HCT116 (cell line): ENCODE measurements around the gene FGF10. TPM values are rescaled to one million over a fixed set of nuclear protein-coding genes. Genes with fewer than 3 reads are reported as not detected.

ENCODE experiments used
- ATAC-seq: fragments of 200-7000 bp; cut with Tn5 transposase; 2 replicates; pipeline ENCODE4 v1.9.1; 2020; ENCODE audit warnings: mild to moderate bottlenecking, moderate library complexity
- BruUV-seq: library from RNA; stranded (reverse); fragments of 400-500 nt; replicated peaks from 2 replicates; lab custom pipeline; 2021; lab: Mats Ljungman, UMichigan
- CTCF ChIA-PET: fragments of 300-600 bp; sonication (Branson Sonifier 250); formaldehyde crosslinking; loops from one replicate; lab custom pipeline; 2021; ENCODE audit warnings: antibody characterized with exemption; lab: Charles Lee
- POLR2A ChIA-PET: fragments of 300-600, 350-600 bp; sonication (Branson Sonifier 250); formaldehyde crosslinking; loops from one replicate; lab custom pipeline; 2021; ENCODE audit warnings: antibody characterized with exemption; lab: Charles Lee
- RAD21 ChIA-PET, 2 experiments: fragments of 300-600 bp; sonication (Branson Sonifier 250); formaldehyde crosslinking; loops; one replicate each; lab custom pipeline; 2023; ENCODE audit warnings: low total read pairs in 2 of 2; ENCODE audit not compliant: uncharacterized antibody in 2 of 2, unreplicated experiment in 2 of 2, low non-redundant PET in 1 of 2; lab: Charles Lee
- DNase-seq: peaks from one replicate; pipeline ENCODE4 v3.0.0-alpha.2; 2010; ENCODE audit warnings: low read depth, low spot score
- H2AFZ ChIP-seq: fragments of 200-600 bp; shearing (Covaris generic), sonication (generic); 2 replicates; pipeline ENCODE4 v1.6.1; 2017; ENCODE audit warnings: low read depth, mixed run types, mixed read lengths, antibody characterized with exemption, low read length; ENCODE audit not compliant: poor library complexity, severe bottlenecking
- H3K27ac ChIP-seq: 2 replicates; pipeline ENCODE4 v1.5.1; 2012; ENCODE audit warnings: low read depth, low read length
- H3K27me3 ChIP-seq: fragments of 200-600 bp; sonication (generic); 2 replicates; pipeline ENCODE4 v1.6.1; 2016; ENCODE audit warnings: mixed run types, low read length, mixed read lengths; ENCODE audit not compliant: insufficient read depth
- H3K36me3 ChIP-seq, 2 experiments: fragments of 200-500 bp in 1 of 2; fragments of 200-600 bp in 1 of 2; sonication (Bioruptor generic) in 1 of 2; sonication (generic) in 1 of 2; 2 replicates each; pipeline versions ENCODE4 v1.5.1 to v1.6.1; 2014 to 2016; ENCODE audit warnings: low read length in 2 of 2, inconsistent platforms in 1 of 2, mixed read lengths in 1 of 2, mixed run types in 1 of 2; ENCODE audit not compliant: insufficient read depth in 2 of 2, control insufficient read depth in 1 of 2
- H3K4me1 ChIP-seq, 2 experiments: fragments of 200-600 bp in 1 of 2; sonication (generic) in 1 of 2; 2 replicates each; pipeline versions ENCODE4 v1.5.1 to v1.6.1; 2012 to 2017; ENCODE audit warnings: low read length in 2 of 2, inconsistent platforms in 1 of 2, mild to moderate bottlenecking in 1 of 2, mixed read lengths in 1 of 2, mixed run types in 1 of 2, moderate library complexity in 1 of 2; ENCODE audit not compliant: insufficient read depth in 2 of 2, control insufficient read depth in 1 of 2
- H3K4me2 ChIP-seq: fragments of 200-600 bp; sonication (generic); 2 replicates; pipeline ENCODE4 v1.6.1; 2017; ENCODE audit warnings: mixed run types, low read length, mixed read lengths
- H3K4me3 ChIP-seq, 2 experiments: fragments of 200-600 bp in 1 of 2; sonication (generic) in 1 of 2; replicated peaks in 1 of 2; 2 replicates each; pipeline ENCODE4 v1.5.1; 2011 to 2016; ENCODE audit warnings: low read length in 2 of 2, control low read depth in 1 of 2, low read depth in 1 of 2, mild to moderate bottlenecking in 1 of 2, mixed read lengths in 1 of 2, mixed run types in 1 of 2
- H3K79me2 ChIP-seq: fragments of 200-600 bp; sonication (generic); 2 replicates; pipeline ENCODE4 v1.6.1; 2017; ENCODE audit warnings: mild to moderate bottlenecking, mixed run types, low read length, moderate library complexity, mixed read lengths; ENCODE audit not compliant: insufficient read depth
- H3K9ac ChIP-seq: fragments of 200-600 bp; sonication (generic); 2 replicates; pipeline ENCODE4 v1.6.1; 2016; ENCODE audit warnings: low read length, mixed read lengths
- H3K9me2 ChIP-seq: fragments of 200-600 bp; sonication (generic), shearing (Covaris generic); 2 replicates; pipeline ENCODE4 v1.6.1; 2017; ENCODE audit warnings: mixed run types, mild to moderate bottlenecking, moderate library complexity; ENCODE audit not compliant: insufficient read depth
- H3K9me3 ChIP-seq, 2 experiments: fragments of 200-500 bp in 1 of 2; fragments of 200-600 bp in 1 of 2; sonication (Bioruptor generic) in 1 of 2; sonication (generic) in 1 of 2; 2 replicates each; pipeline ENCODE4 v1.6.1; 2014 to 2017; ENCODE audit warnings: low read length in 2 of 2, mixed read lengths in 2 of 2, inconsistent platforms in 1 of 2, low read depth in 1 of 2, mild to moderate bottlenecking in 1 of 2, mixed run types in 1 of 2, moderate library complexity in 1 of 2; ENCODE audit not compliant: control insufficient read depth in 1 of 2, insufficient read depth in 1 of 2
- H4K20me1 ChIP-seq: fragments of 200-600 bp; sonication (generic), shearing (Covaris generic); 2 replicates; pipeline ENCODE4 v1.6.1; 2017; ENCODE audit warnings: mixed run types, mild to moderate bottlenecking, moderate library complexity; ENCODE audit not compliant: insufficient read depth
- ATF3 ChIP-seq: IDR thresholded peaks from 2 replicates; pipeline ENCODE4 v1.6.1; 2012
- EGR1 ChIP-seq: IDR thresholded peaks from 2 replicates; pipeline ENCODE4 v1.6.1; 2012; ENCODE audit warnings: low read depth
- ELF1 ChIP-seq: IDR thresholded peaks from 2 replicates; pipeline ENCODE4 v1.6.1; 2012; ENCODE audit warnings: low read depth, borderline replicate concordance
- FOSL1 ChIP-seq: IDR thresholded peaks from 2 replicates; pipeline ENCODE4 v1.6.1; 2012; ENCODE audit warnings: low read depth
- POLR2A ChIP-seq: IDR thresholded peaks from 2 replicates; pipeline ENCODE4 v1.7.0; 2011; ENCODE audit warnings: borderline replicate concordance; ENCODE audit not compliant: insufficient read depth, insufficient read length; ENCODE audit errors: extremely low read depth
- POLR2AphosphoS5 ChIP-seq: IDR thresholded peaks from 2 replicates; pipeline ENCODE4 v1.6.1; 2011; ENCODE audit warnings: mild to moderate bottlenecking, low read depth, low read length, moderate library complexity
- ZBTB33 ChIP-seq: IDR thresholded peaks from 2 replicates; pipeline ENCODE4 v1.6.1; 2011; ENCODE audit warnings: mild to moderate bottlenecking, low read length, moderate library complexity; ENCODE audit not compliant: insufficient replicate concordance; ENCODE audit errors: extremely low read depth
- ZNF274 ChIP-seq: fragments of 200-500 bp; sonication (Bioruptor generic); IDR thresholded peaks from 2 replicates; pipeline ENCODE4 v1.6.1; 2014; ENCODE audit warnings: mild to moderate bottlenecking, low read depth, low read length, inconsistent platforms
- intact Hi-C: fragments of 100-400 bp; cut with micrococcal nuclease; formaldehyde crosslinking; loops from 2 replicates; pipeline ENCODE4 v1.10.0; 2022
- total RNA-seq: library from RNA; stranded (reverse); gene quantifications from one replicate; pipeline ENCODE4 v1.2.1, GENCODE V29; 2021; ENCODE audit not compliant: unreplicated experiment
- TF ChIP-seq, protein P1 (sequence below): IDR thresholded peaks from 2 replicates; pipeline ENCODE4 v1.6.1; 2012; ENCODE audit warnings: low read depth

Gene FGF10
- total RNA-seq, 1 experiment from 2014 or later, result not detected

GRCh38 chr5:44360919-44361318 is 28.3 kb downstream of the FGF10 start:
- ChIA-PET RAD21 (no interaction called here), POLR2A (no interaction called here), CTCF (no interaction called here)
- H3K4me1 ChIP-seq, result no peaks in the 10 kb centered on the region
- ATAC-seq, result no peak
- no peaks in the 10 kb centered on the region for H3K36me3 ChIP-seq
- no peak for DNase-seq
- H2AFZ ChIP-seq, result no peak overlapping the region
- H3K9me3 ChIP-seq, result no peaks in the 10 kb centered on the region
- H3K4me2 ChIP-seq, result no peak overlapping the region
- TF ChIP-seq POLR2AphosphoS5, result no peak
- TF ChIP-seq POLR2A, result no peak
- TF ChIP-seq, all 23 proteins: peak for 0
- Histone ChIP-seq H4K20me1 (no peaks in the 10 kb centered on the region), H3K27me3 (no peaks in the 10 kb centered on the region), H3K27ac (no peak overlapping the region), H3K9me2 (no peaks in the 10 kb centered on the region), H3K79me2 (no peaks in the 10 kb centered on the region), H3K9ac (no peak overlapping the region), H3K4me3 (no peak overlapping the region)
- no TSS peak for BruUV-seq
- intact Hi-C loops, result no loop called here

- H2AFZ ChIP-seq, result no peak overlapping the region
- no peak overlapping the region for H3K9ac ChIP-seq
- RAD21 ChIA-PET, result no interaction called here
- CTCF ChIA-PET, result no interaction called here
- H3K36me3 ChIP-seq, result no peaks in the 10 kb centered on the region
- no peak for DNase-seq
- no peaks in the 10 kb centered on the region for H4K20me1 ChIP-seq
- no peaks in the 10 kb centered on the region for H3K9me2 ChIP-seq
- H3K9me3 ChIP-seq, result no peaks in the 10 kb centered on the region
- POLR2A ChIA-PET, result no interaction called here
- no TSS peak for BruUV-seq
- no peaks in the 10 kb centered on the region for H3K27me3 ChIP-seq
- no peak for ATAC-seq
- H3K4me1 ChIP-seq, result no peaks in the 10 kb centered on the region
- TF ChIP-seq, protein P1, sequence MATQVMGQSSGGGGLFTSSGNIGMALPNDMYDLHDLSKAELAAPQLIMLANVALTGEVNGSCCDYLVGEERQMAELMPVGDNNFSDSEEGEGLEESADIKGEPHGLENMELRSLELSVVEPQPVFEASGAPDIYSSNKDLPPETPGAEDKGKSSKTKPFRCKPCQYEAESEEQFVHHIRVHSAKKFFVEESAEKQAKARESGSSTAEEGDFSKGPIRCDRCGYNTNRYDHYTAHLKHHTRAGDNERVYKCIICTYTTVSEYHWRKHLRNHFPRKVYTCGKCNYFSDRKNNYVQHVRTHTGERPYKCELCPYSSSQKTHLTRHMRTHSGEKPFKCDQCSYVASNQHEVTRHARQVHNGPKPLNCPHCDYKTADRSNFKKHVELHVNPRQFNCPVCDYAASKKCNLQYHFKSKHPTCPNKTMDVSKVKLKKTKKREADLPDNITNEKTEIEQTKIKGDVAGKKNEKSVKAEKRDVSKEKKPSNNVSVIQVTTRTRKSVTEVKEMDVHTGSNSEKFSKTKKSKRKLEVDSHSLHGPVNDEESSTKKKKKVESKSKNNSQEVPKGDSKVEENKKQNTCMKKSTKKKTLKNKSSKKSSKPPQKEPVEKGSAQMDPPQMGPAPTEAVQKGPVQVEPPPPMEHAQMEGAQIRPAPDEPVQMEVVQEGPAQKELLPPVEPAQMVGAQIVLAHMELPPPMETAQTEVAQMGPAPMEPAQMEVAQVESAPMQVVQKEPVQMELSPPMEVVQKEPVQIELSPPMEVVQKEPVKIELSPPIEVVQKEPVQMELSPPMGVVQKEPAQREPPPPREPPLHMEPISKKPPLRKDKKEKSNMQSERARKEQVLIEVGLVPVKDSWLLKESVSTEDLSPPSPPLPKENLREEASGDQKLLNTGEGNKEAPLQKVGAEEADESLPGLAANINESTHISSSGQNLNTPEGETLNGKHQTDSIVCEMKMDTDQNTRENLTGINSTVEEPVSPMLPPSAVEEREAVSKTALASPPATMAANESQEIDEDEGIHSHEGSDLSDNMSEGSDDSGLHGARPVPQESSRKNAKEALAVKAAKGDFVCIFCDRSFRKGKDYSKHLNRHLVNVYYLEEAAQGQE, result no peak
- TF ChIP-seq EGR1 (no peak), ZBTB33 (no peak), FOSL1 (no peak), ATF3 (no peak), ELF1 (no peak), ZNF274 (no peak), POLR2AphosphoS5 (no peak)
- no peaks in the 10 kb centered on the region for H3K79me2 ChIP-seq
- no peak overlapping the region for H3K27ac ChIP-seq
- H3K4me2 ChIP-seq, result no peak overlapping the region
- intact Hi-C loops, result no loop called here
- H3K4me3 ChIP-seq, result no peak overlapping the region
These were observed 30.8 kb downstream of the FGF10 start for GRCh38 chr5:44358421-44358820.
